IPS-18c (cell line): ENCODE measurements around the gene FOXD4.
A peak's percentile ranks its signal among the peaks of the same experiment; 100 is the strongest.
"Not testable (repeated sequence)": the region's sequence is repeated elsewhere in the genome, so short reads cannot be mapped to it uniquely, and the experiment has no call there.

Experiments used
- H3K4me3 ChIP-seq: 2 replicates; pipeline ENCODE4 v1.7.0; 2013; ENCODE audit warnings: low read depth, mild to moderate bottlenecking, low read length, moderate library complexity; ENCODE audit not compliant: insufficient read depth
- H3K9me3 ChIP-seq: one replicate; pipeline ENCODE4 v1.6.1; 2013; ENCODE audit warnings: mild to moderate bottlenecking, low read length, moderate library complexity; ENCODE audit not compliant: control insufficient read depth, insufficient read depth

The FOXD4 gene

DNA sequence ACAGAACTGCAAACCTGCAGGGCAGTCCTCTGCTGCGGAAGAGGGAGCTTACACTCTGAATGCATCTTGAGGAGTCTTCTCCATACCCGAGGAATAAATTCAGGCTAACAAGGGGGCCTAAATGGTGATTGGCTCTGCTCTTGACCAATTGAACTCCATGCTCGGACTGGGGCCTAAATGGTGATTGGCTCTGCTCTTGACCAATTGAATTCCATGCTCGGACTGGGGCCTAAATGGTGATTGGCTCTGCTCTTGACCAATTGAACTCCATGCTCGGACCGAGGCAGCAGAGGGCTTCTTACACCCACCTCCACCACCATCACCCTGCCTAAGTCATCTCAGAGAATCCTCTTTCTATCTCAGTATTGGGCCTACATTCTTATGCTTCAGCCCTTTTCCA lies 18.4 kb downstream of the FOXD4 start:
- not testable (repeated sequence) for H3K4me3 ChIP-seq, H3K9me3 ChIP-seq

DNA sequence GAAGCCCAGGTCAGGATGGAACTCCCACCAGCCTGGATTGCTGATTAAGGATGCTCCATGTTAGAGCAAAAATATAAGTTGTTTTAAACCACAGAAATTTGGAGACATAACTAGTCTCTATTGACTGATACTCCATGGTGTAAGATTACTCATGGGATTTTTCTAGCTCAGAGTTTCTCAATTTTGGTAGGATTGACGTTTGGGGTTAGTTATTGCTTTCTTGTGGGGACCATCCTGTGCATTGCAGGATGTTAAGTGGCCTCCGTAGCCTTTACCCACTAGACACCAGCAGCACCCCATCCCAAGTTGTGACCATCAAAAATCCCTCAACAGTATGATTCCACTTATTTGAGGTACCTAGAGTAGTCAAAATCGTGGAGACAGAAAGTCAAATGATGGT lies 19.4 kb downstream of the FOXD4 start:
- not testable (repeated sequence) for H3K4me3 ChIP-seq, H3K9me3 ChIP-seq

DNA sequence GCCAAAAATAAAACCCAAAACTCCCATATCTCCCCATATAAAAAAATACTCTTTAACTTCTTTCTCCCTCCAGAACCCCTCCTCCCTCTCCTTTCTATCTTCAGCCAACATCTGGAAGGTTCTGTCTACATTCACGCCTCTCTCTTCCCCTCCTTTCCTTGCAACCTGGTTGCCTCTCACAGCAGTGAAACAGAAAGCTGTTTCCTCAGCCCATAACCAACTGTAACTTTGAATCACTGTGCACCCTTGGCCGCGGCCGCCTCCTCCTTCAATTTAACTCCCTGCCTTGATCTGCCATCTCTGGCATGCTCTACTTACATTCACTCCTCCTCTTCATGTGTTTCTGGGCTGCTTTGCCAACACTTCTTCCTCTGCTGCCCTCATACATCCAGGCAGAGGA lies 23.2 kb downstream of the FOXD4 start:
- H3K9me3 ChIP-seq, H3K4me3 ChIP-seq: not testable (repeated sequence)

DNA sequence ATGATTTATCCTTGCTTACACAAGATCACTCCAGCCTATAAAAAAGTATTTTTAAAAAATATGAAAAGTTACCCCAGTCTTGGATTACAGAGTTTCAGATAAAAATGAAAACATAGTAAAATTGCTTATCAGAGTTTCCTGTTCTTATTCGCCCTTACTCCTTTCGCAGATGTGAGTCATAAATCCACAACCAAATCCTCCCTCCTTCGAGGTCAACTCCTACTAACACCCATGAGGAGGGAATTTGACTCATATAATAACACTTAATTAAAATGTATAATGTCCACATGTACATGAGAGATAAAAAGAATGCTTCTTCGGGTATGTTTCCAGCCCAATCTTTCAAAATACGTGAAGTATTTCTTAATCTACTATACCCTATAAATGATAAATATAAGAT lies 23.9 kb downstream of the FOXD4 start:
- H3K9me3 ChIP-seq: not testable (repeated sequence)

DNA sequence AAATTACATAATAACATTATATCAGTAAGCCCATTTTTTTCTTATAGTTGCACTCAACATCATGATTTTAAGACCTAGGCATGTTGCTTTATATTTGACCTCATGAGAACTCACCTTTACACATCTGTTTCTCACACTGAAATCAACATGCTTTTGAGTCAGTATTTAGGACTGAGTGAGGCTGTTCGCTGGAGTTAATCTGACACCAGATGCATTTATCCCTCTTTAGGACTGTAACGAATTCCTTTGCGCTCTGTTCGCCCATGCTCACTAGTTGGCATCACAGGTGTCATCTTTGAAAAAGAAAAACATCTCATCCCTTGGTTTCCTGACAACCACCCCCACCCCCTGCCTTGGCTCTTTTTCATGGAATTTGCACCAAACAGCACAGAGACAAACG lies 24.3 kb downstream of the FOXD4 start:
- H3K4me3 ChIP-seq, H3K9me3 ChIP-seq: not testable (repeated sequence)

More for the DNA sequence above, 23.9 kb downstream of the FOXD4 start:
- H3K4me3 ChIP-seq: not testable (repeated sequence)

DNA sequence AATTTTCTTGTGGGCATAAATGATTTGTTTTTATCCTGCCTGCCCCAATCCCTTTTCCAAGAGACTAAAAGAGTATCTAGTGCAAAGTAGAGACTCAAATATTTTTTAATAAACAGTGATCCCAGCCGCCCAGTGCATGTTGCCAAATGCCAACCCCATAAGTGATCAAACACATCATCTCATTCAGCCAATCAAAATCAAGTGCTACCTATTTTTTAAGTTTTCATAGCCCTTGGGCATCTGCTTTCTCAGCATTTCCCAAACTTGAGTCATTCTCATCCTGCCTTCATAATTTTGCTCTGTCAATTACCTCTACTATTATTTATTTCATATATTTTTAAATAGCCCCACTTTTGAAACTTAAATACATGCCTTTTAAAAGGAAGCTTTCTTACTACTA lies 27.4 kb downstream of the FOXD4 start:
- H3K9me3 ChIP-seq, H3K4me3 ChIP-seq: not testable (repeated sequence)

DNA sequence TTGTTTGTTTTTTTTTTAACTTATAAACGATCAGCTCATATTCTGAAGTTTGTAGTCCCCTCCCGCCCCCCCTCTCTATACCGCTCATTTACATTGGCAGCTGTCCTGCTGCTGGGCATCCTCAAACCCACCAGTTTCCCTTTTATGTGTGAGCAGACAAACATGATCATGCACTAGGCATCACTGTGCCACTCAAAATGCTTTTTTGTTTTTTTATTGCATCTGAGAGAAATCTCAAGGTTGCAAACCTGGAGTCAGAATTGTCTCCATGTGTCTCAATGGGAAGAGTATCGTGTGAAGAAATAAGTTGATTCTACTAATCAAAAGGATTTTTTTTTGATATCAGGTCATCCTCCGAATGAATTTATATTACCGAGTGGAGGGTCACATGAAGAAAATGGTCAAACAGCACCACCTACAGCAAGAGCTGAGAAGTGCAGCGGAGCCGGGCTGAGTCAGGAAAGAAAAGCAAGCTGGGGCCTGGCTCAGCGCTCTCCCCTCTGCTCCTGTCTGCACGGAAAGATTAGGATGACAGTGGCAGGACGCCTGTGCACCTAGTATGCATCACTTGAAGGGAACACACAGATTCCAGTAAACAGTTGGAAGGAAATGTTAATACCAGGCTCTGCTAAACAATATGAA lies 29.7 kb downstream of the FOXD4 start:
- not testable (repeated sequence) for H3K4me3 ChIP-seq, H3K9me3 ChIP-seq

DNA sequence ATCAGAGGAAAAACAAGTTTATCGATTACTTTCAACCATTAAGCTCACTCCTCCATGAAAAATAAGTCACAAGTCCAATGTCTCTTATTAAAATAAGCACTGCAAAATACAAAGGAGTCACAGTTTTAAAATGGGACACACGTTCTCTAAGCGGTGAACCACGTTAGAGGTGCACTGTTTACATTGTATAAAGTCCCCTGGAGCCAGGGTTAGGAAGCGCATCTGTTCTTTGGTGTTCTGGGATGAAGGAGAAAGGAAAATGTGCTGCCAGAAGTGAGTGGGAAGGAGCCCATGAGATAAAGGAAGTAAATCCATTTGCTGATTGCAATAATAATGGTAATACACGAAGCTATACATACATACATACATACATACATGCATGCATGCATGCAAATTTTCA lies 30.4 kb downstream of the FOXD4 start:
- not testable (repeated sequence) for H3K4me3 ChIP-seq, H3K9me3 ChIP-seq

DNA sequence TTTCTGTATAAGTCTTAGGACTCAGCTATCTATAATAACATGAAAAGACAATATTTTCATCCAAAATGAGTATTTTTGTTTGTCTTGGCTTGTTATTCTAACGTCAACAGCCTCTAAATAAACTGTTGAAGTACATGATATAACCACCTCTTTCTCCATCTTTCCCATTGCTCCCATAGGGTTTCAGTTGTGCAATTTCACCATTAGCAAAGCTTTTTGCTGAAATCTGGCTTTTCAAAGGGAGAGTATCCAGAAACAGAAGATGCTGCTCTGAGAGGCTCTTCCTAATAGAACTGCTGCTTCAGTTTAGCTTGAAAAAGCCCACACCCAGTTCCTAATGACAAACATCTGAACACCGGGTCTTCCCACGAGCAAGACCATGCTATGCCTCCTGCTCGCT lies 31.1 kb downstream of the FOXD4 start:
- H3K4me3 ChIP-seq, H3K9me3 ChIP-seq: not testable (repeated sequence)

DNA sequence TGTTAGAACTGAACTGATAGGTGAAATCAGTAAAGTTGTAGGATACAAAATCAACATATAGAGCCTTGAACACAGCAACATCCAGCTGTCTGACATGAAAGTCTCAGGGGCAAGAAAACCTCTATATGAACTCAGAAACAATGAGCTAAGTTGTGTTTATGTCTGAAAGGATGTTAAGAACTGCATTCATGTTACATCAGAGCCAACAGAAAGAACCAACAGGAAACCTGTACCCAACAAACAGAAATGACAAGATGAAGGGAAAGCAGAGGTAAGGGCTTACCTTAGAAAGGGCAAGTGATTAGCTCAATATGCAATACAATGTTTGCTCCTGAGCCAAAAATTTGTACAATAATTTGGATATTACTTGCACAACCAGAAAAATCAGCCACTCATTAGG lies 31.5 kb downstream of the FOXD4 start:
- not testable (repeated sequence) for H3K4me3 ChIP-seq

DNA sequence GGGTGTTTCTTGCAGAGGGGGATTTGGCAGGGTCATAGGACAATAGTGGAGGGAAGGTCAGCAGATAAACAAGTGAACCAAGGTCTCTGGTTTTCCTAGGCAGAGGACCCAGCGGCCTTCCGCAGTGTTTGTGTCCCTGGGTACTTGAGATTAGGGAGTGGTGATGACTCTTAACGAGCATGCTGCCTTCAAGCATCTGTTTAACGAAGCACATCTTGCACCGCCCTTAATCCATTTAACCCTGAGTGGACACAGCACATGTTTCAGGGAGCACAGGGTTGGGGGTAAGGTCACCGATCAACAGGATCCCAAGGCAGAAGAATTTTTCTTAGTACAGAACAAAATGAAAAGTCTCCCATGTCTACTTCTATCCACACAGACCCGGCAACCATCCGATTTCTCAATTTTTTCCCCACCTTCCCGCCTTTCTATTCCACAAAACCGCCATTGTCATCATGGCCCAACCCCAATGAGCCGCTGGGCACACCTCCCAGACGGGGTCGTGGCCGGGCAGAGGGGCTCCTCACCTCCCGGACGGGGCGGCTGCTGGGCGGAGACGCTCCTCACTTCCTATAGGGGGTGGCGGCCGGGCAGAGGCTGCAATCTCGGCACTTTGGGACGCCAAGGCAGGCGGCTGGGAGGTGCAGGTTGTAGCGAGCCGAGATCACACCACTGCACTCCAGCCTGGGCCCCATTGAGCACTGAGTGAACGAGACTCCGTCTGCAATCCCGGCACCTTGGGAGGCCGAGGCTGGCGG lies 35.1 kb downstream of the FOXD4 start:
- H3K9me3 ChIP-seq, H3K4me3 ChIP-seq: not testable (repeated sequence)

More for the DNA sequence above, 31.5 kb downstream of the FOXD4 start:
- not testable (repeated sequence) for H3K9me3 ChIP-seq

DNA sequence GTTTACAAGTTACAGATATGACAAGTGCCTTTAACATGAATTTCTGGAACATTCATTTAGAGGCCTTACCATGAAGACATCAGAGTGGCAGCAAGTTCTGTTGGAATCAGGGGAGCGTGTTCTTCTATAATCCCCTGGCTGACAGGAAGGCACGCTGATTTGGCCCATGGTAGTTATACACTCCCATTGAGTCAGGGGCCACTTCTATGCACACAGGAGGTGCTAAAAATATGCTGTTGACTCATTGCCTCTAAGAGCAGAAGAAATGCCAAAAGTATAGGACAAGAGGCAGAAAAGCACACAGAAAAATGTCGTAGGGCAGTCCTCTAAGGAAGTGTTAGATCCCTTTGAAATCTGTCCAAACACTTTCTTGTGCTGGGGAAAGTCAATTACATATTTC lies 39.9 kb downstream of the FOXD4 start:
- H3K4me3 ChIP-seq, H3K9me3 ChIP-seq: not testable (repeated sequence)

DNA sequence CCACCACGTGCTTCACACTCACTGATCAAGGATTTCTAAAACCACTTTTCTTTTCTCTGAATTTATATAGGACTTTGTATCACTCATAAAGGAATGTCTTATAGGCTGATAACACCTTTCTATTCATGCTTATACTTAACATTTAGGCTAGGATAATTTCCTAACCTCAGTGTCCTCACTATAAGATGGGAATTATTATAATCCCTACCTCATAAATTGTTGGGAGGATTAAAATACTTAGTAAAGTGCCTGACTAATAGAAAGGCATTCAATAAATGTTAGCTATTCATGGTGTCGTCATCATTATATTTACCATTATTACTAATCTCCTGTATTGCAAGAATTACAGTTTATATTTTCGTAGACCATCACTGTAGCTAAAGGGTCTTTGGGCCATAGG lies 41.8 kb downstream of the FOXD4 start:
- H3K9me3 ChIP-seq, H3K4me3 ChIP-seq: not testable (repeated sequence)

DNA sequence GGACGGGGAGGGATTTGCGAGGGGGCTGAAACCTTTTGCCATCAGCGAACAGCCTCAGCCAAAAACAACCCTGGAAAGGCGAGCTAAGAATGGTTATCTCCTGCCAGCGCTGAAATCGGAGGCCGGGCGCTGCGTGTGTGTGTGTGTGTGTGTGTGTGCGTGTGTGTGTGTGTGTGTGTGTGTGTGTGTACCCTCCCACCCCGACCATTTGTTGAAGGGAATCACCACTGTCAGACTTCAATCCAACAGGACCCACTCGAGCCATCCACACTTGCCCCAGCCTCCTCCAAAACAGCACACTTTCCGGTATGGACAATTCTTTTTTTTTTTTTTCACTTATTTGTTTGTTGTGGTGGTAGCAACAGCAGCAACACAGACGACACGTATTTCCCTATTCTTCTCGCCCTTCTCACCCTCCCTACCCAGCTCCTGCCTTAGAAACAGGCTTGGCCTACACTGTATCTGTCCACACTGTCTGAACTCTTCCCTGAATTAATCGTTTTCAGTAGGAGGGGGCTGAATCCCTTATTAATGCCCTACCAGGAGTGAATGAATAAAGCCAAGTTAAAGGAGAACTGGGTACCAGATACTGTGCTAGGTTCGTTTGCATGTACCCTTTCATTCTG lies 44.2 kb downstream of the FOXD4 start:
- peak overlapping the region; percentile 59; the same call in 1 of the 2 replicates for H3K4me3 ChIP-seq
- H3K9me3 ChIP-seq: not testable (repeated sequence)

DNA sequence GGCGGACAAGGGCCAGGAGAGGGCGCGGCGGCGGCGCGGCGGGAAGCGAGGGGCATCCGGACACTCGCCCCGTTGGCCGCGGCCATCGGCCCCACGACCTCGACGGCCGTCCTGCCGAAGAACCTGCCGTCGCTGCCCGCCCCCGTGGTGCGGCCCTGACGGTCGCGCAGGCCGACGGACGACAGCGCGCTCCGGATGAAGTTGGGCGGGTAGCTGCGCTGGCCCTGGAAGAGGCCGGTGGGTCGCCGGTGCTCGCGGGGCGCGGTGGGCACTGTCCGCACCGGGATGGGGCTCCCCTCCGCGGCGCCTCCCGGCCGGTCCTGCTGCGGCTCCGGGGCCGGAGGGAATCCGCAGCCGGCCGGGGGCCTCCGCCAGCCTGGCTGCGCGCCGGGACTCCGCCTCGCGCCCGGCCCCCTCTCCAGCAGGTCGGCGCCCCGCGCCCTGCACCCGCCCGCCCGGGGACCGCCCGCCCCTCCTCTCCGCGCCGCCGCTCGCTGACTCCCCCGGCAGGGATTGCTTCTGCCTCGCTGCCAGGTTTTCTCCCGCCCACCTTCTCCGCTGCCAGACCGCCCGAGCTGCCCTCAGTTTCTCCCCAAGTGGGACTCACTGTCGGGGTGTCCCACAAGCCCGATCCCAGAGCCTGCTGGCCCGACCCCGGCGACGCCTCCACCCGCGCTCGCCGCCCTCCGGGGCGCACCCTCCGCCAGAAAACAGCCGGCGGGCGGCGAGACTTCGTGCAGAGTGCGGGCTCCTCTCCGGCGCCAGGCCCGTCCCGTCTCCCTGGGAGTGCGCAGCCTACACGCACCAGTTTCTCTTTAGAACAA lies 44.9 kb downstream of the FOXD4 start:
- H3K9me3 ChIP-seq: not testable (repeated sequence)
- H3K4me3 ChIP-seq: peak overlapping the region; percentile 59
